HepG2 (cell line): Measurements from ENCODE around the gene TMEM145. TPM values are rescaled to one million over a fixed set of nuclear protein-coding genes. Genes with fewer than 3 reads are reported as not detected.

Experiments
- DBP ChIP-seq: sonication (generic); formaldehyde crosslinking; IDR thresholded peaks from 2 replicates; pipeline ENCODE4 v1.4.0; 2020; ENCODE audit warnings: missing genetic modification reagents; ENCODE audit errors: not compliant biosample characterization
- ELK4 ChIP-seq: sonication (generic); formaldehyde crosslinking; IDR thresholded peaks from 2 replicates; pipeline ENCODE4 v1.9.0; 2021; ENCODE audit warnings: missing genetic modification reagents, borderline replicate concordance
- FIP1L1 ChIP-seq: fragments of 200-400 bp; formaldehyde crosslinking; IDR thresholded peaks from 2 replicates; pipeline ENCODE4 v1.6.1; 2018; ENCODE audit warnings: low read depth, mild to moderate bottlenecking, low read length, moderate library complexity, borderline replicate concordance; ENCODE audit not compliant: insufficient read depth
- FLYWCH1 ChIP-seq: sonication (generic); formaldehyde crosslinking; IDR thresholded peaks from 2 replicates; pipeline ENCODE4 v1.8.1; 2023; ENCODE audit warnings: mild to moderate bottlenecking, missing genetic modification reagents
- HNF1B ChIP-seq: sonication (generic); formaldehyde crosslinking; IDR thresholded peaks from 2 replicates; pipeline ENCODE4 v1.5.1; 2020; ENCODE audit warnings: mild to moderate bottlenecking, moderate library complexity, missing genetic modification reagents
- HNRNPUL1 ChIP-seq: fragments of 200-400 bp; formaldehyde crosslinking; IDR thresholded peaks from 2 replicates; pipeline ENCODE4 v1.6.1; 2017; ENCODE audit warnings: low read depth, mild to moderate bottlenecking, low read length, moderate library complexity
- MEF2D ChIP-seq: sonication (generic); formaldehyde crosslinking; IDR thresholded peaks from 2 replicates; pipeline ENCODE4 v1.5.1; 2020; ENCODE audit warnings: mild to moderate bottlenecking, missing genetic modification reagents
- MIER2 ChIP-seq: IDR thresholded peaks from 2 replicates; pipeline ENCODE4 v1.6.1; 2016; ENCODE audit warnings: missing biosample characterization, missing genetic modification reagents
- NR2C2 ChIP-seq: sonication (generic); formaldehyde crosslinking; IDR thresholded peaks from 2 replicates; pipeline ENCODE4 v1.4.0; 2020; ENCODE audit warnings: missing genetic modification reagents, mild to moderate bottlenecking, moderate library complexity, borderline replicate concordance
- SAP130 ChIP-seq: IDR thresholded peaks from 2 replicates; pipeline ENCODE4 v1.6.1; 2016; ENCODE audit warnings: low read depth
- SIX1 ChIP-seq: sonication (generic); formaldehyde crosslinking; IDR thresholded peaks from 2 replicates; pipeline ENCODE4 v1.4.0; 2020; ENCODE audit warnings: missing genetic modification reagents, borderline replicate concordance
- TARDBP ChIP-seq: sonication (generic); formaldehyde crosslinking; IDR thresholded peaks from 2 replicates; pipeline ENCODE4 v1.8.0; 2022; ENCODE audit warnings: mild to moderate bottlenecking, missing genetic modification reagents
- ZNF180 ChIP-seq: sonication (generic); formaldehyde crosslinking; IDR thresholded peaks from 2 replicates; pipeline ENCODE4 v1.4.0; 2020; ENCODE audit warnings: low read depth, missing genetic modification reagents, borderline replicate concordance
- ZNF274 ChIP-seq: sonication (generic); formaldehyde crosslinking; IDR thresholded peaks from 2 replicates; pipeline ENCODE4 v1.5.1; 2020; ENCODE audit warnings: mild to moderate bottlenecking, missing genetic modification reagents
- ZNF317 ChIP-seq: sonication (generic); formaldehyde crosslinking; IDR thresholded peaks from 2 replicates; pipeline ENCODE4 v1.5.0; 2020; ENCODE audit warnings: mild to moderate bottlenecking, missing genetic modification reagents
- ZNF841 ChIP-seq: sonication (generic); formaldehyde crosslinking; IDR thresholded peaks from 2 replicates; pipeline ENCODE4 v1.8.1; 2023; ENCODE audit warnings: missing genetic modification reagents, borderline replicate concordance
- polyA plus RNA-seq, 8 experiments: library from polyadenylated mRNA; depleted of rRNA in 3 of 8; stranded (reverse) in 7 of 8; unstranded in 1 of 8; fragments of >200 nt; fragmentation: Illumina TruSeq in 4 of 8; extraction: Trizol in 4 of 8; gene quantifications; 2 replicates each; pipeline versions ENCODE4 v1.2.1 to v1.2.3, GENCODE V29; 2011 to 2016; ENCODE audit warnings: low read depth in 4 of 8, missing spikeins in 1 of 8, mixed read lengths in 1 of 8; ENCODE audit not compliant: insufficient read depth in 1 of 8
- total RNA-seq, 5 experiments: library from RNA; depleted of rRNA; stranded (reverse); fragments of >200 nt; fragmentation: Illumina TruSeq; extraction: Trizol; gene quantifications; 2 replicates each; pipeline ENCODE4 v1.2.3, GENCODE V29; 2016; ENCODE audit warnings: low read depth in 1 of 5
- TF ChIP-seq, protein P1 (sequence below): sonication (generic); formaldehyde crosslinking; IDR thresholded peaks from 2 replicates; pipeline ENCODE4 v1.4.0; 2020; ENCODE audit warnings: mild to moderate bottlenecking, missing genetic modification reagents, borderline replicate concordance

Gene TMEM145
- total and polyA plus RNA-seq, 2 of the 13 experiments (the other 11 are each of a cell fraction or from before 2014, with no cell fraction given): 0.07 to 5.1 TPM

GRCh38 chr19:42281827-42282762 is 31.0 kb upstream of the TMEM145 start (continued):
- TF ChIP-seq TARDBP (CRISPR knock-in tag) (0 out of 2 replicates have a peak, but pooled peaks have one; percentile 31), ZNF180 (no peak), SAP130 (CRISPR knock-in tag) (peak; percentile 29; the same call in 1 of the 2 replicates), ELK4 (CRISPR knock-in tag) (no peak), HNRNPUL1 (no peak), ZNF841 (CRISPR knock-in tag) (no peak), FIP1L1 (no peak), ZNF317 (CRISPR knock-in tag) (peak; percentile 29; the same call in 1 of the 2 replicates), ZNF274 (CRISPR knock-in tag) (0 out of 2 replicates have a peak, but pooled peaks have one; percentile 52), MEF2D (CRISPR knock-in tag) (0 out of 2 replicates have a peak, but pooled peaks have one; percentile 48), NR2C2 (CRISPR knock-in tag) (peak; percentile 49; the same call in 1 of the 2 replicates), MIER2 (CRISPR knock-in tag) (no peak), HNF1B (CRISPR knock-in tag) (0 out of 2 replicates have a peak, but pooled peaks have one; percentile 53), SIX1 (CRISPR knock-in tag) (0 out of 2 replicates have a peak, but pooled peaks have one; percentile 6), DBP (CRISPR knock-in tag) (no peak), FLYWCH1 (CRISPR knock-in tag) (no peak)
- TF ChIP-seq, protein P1, sequence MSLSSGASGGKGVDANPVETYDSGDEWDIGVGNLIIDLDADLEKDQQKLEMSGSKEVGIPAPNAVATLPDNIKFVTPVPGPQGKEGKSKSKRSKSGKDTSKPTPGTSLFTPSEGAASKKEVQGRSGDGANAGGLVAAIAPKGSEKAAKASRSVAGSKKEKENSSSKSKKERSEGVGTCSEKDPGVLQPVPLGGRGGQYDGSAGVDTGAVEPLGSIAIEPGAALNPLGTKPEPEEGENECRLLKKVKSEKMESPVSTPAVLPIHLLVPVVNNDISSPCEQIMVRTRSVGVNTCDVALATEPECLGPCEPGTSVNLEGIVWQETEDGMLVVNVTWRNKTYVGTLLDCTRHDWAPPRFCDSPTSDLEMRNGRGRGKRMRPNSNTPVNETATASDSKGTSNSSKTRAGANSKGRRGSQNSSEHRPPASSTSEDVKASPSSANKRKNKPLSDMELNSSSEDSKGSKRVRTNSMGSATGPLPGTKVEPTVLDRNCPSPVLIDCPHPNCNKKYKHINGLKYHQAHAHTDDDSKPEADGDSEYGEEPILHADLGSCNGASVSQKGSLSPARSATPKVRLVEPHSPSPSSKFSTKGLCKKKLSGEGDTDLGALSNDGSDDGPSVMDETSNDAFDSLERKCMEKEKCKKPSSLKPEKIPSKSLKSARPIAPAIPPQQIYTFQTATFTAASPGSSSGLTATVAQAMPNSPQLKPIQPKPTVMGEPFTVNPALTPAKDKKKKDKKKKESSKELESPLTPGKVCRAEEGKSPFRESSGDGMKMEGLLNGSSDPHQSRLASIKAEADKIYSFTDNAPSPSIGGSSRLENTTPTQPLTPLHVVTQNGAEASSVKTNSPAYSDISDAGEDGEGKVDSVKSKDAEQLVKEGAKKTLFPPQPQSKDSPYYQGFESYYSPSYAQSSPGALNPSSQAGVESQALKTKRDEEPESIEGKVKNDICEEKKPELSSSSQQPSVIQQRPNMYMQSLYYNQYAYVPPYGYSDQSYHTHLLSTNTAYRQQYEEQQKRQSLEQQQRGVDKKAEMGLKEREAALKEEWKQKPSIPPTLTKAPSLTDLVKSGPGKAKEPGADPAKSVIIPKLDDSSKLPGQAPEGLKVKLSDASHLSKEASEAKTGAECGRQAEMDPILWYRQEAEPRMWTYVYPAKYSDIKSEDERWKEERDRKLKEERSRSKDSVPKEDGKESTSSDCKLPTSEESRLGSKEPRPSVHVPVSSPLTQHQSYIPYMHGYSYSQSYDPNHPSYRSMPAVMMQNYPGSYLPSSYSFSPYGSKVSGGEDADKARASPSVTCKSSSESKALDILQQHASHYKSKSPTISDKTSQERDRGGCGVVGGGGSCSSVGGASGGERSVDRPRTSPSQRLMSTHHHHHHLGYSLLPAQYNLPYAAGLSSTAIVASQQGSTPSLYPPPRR: peak; percentile 42; the same call in 1 of the 2 replicates
